ENCODE data around the gene FBXL7.
"Not testable (repeated sequence)": the region's sequence is repeated elsewhere in the genome, so short reads cannot be mapped to it uniquely, and the experiment has no call there.

The FBXL7 gene

DNA sequence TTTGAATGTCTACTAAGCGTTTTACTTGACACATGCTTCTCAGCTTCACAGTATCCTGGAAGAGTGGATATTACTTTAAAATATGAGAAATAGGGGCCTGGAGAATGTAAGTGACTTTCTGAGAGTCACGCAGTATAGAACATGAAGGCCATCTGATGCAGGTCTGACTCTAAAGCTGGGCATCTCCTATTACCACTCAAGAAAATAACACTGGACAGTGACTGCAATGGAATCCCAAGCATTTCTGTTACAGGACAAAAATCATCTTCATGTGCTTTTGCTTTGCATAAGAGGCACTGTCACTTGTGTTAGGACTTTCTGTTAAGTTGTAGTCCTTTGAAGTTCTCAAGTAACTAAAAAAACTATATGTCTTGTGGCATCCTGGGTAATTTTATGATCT lies 335.5 kb downstream of the FBXL7 start:
- DNase-seq: no peak

DNA sequence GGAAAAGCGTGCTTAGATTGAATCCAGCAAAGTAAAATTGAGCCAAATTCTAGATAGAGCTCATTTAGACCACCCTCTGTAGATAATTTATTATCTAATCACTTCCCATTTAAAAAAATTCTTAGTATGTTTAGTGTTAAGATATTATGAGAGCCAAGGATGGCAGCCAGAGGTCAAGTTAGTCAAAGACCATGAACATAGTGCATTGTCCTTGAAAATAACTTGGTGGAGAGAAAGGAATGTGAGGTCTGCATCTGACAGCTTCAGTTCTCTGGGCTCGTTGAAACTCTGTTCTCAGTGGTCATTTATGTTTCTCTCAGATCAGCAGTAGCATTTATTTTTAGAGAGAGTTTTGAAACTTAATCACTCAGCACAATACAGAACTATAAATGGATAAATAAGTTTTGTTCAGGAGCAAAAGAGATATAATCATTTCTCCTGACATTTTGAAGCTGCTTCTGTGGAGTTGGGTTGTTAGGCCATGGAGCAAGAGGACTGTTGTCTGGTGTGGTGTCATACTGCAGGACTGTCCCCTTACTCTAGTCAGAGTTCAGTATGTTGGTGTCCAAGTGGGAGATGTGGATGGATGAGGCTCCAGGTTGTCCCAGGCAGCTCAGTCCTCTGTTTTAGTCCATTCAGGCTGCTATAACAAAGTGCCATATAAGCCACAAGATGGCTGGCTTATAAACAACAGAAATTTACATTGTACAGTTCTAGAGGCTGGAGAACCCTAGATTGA lies 337.7 kb downstream of the FBXL7 start:
- no peak for DNase-seq

GRCh38 chr5:15844253-15844652 lies 344.3 kb downstream of the FBXL7 start:
- DNase-seq: no peak

DNA sequence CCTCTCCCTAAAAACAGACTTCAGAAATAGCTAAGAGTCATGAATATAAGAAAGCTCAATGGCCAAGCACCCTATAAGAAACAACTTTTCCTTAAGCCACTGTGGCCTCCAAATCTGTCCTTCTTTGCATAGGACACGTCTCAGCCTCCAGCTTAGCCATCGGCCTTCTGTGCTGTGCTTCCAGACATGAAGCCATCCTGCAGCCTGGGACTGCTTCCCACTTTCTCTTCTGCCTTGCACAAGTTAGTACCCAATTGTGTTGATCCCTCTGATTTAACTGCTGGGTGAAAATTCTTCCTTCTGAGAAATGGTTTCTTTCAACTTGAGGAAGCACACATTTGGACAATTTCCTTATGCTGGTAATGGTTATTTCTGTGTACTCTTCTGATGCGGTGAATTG lies 344.9 kb downstream of the FBXL7 start:
- DNase-seq: no peak

DNA sequence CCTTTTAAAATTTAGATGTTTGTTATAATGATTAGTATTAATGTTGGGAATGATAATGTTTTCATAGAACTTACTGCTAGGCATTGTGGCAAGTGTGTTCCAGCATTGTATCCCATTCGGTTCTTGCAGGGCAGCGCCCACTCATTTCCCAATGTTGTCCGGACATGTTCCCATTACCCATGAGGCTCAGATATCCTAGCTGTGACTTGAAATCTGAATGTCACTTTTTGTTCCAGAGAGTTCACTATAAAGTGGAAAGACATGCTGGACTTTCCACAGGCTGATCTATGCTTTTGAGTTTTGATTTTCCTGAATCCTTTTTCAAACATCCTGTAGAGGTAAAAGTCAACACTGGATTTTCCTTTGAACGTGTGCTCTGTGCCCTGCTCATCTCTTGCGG lies 350.6 kb downstream of the FBXL7 start:
- DNase-seq: no peak

DNA sequence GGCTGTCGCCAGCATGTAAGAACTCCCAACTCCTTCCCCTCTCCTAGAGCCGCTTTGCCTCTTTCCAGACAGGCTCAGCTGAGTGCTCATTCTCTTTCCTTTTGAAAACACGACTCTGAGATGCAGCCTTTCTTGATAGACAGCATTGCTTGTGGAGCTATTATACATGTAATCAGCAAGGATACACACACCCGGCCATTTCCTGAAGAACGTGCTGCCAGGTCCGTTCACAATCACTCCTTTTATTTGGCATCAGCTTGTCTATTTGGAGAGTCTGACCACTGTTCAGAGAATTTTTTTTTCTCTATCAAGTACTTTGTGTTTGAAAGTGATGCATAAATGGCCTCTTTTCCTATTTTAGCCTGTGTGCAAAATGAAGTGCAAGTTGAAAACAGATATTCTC lies 351.0 kb downstream of the FBXL7 start:
- DNase-seq: no peak

DNA sequence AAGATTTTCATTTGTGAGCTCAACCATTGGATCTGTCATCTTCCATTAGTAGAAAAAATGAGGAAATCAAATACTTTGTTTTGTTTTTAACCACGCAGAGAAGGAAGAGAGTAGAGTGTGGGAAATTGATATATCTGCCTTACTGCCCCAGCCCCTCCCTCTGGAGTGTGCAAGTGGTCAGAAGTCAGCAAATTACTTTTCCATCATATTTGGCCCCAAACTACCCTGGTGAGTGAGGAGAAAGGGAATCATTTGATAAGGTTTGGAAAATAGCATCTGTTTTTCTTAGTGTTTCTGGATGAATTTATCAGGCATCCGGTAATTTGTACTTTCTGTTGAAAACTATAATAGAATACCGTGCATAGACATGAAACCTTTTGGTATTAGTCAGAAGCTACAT lies 352.2 kb downstream of the FBXL7 start:
- no peak for DNase-seq

DNA sequence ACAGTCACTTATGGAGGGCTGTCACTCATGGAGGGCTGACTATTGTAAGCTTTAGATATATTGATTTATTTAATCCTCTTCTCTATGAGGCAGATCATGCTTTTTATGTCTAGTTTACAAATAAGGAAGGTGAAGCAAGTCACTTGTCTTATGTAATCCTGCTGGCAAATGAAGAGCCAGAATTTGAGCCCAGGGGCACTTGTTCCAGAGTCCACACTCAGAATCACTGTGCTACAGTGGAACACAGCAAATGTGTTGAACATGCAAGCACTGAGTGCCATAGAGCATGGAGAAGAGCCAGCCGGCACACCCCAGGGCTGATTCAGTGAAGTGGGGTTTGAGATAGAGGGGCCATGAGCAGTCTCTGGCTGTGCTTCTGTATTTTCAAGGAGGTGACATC lies 353.0 kb downstream of the FBXL7 start:
- DNase-seq: no peak

DNA sequence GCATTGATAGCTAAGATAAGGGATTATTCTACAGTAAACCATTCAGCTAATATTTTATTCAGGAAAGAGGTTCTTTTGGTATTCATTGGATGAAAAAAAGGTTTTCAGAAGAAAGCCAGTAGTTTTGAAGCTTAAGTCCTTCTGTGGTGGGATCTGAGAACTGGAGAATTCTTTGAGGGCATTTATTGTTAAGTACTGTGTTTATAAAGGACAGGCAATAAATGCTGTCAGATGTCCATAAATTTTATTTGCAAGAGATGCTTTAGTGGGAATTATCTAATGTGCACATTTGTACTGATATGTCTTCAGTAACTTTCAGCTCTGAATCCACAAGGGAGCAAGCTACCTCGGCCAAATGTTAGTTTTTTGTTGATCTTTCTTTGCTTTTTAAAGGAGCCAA lies 358.3 kb downstream of the FBXL7 start:
- DNase-seq: no peak

DNA sequence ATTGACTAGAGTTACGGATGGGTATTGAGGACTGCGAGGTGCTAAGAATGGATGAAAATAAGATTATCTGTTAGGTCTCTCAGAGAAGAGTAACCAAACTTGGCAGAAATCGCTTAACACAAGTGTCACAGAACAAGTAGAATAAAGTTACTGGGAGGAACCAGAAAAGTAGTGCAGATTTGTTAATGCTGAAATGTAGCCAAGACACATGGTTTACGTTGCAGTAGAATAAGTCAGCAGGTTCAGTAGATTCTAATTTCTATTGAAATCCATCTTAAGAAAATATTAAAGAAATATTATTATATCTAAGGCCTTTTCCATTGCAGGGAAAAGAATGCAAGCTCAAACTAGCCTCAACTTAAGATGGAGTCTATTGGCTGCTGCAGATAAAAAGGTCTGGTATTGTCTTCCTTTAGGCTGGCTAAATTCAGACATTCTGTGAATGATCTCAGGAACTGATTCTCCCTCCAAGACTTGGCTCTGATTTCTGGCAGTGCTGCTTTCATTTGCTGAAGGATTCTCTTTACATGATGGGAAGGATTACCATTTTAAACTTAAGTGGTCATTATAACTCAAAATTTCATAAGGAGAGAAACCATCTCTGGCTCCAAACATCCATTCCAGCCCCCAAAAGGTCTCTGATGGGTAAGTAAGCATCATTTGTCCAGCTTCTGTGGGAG lies 364.7 kb downstream of the FBXL7 start:
- no peak for DNase-seq

GRCh38 chr5:15872259-15872658 lies 372.3 kb downstream of the FBXL7 start:
- not testable (repeated sequence) for DNase-seq

- DNase-seq: no peak
These were observed 377.9 kb downstream of the FBXL7 start for GRCh38 chr5:15877914-15878313.

DNA sequence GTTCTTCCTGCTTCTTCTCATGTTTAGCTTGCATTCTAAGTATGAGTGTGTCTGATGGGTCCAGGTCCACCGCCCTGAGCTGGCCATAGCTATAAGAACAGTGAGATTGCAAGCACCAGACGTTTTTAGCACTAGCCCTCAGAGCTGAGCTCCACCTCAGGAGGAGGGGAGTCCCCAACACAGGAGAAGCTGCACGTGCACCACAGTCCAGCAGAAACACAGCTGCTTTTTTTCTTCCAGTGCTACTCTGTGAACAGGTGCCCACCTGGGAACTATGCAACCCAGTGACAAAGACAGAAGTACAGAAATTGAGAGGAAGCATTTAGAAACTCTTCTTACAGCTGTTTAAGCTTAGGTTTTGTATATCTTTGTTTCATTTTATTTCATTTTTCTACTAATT lies 380.2 kb downstream of the FBXL7 start:
- DNase-seq: no peak

DNA sequence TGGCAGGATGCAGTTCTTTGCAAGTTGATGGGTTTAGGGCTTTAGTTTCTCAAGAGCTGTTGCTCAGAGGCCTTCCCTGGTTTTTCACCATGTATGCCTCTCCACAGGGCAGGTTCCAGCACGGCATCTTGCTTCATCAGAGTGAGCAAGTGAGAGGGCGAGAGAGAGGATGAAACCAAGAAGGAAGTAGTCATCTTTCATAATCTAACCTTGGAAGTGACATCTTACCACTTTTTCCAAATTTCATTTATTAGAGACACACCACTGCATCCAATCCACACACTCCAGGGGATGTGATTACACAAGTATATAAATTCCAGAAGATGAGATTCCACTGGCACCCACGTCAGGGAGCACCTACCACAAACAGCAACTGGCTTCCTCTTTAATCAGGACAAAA lies 385.2 kb downstream of the FBXL7 start:
- DNase-seq: no peak

DNA sequence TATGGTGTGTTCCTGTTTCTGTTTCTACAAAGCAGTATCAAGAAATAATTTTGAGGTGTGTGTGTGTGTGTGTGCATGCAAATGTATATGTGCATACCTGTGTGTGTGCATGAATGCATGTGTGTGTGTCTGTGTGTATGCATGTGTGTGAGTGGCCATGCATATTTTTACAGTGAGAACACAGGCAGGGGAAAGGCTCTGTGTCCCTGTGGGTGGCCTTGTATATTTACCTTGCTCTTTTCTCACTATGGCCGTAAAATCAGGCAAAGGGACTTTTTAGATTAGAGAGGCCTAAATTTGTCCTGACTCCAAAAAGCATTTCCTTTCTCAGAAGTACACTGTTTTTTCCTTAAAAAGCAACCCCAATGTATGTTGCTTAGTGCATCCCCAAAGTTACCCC lies 386.2 kb downstream of the FBXL7 start:
- DNase-seq: no peak

GRCh38 chr5:15887093-15887492 lies 387.1 kb downstream of the FBXL7 start:
- DNase-seq: no peak

- DNase-seq: no peak
These were observed 389.0 kb downstream of the FBXL7 start for GRCh38 chr5:15889001-15889400.

DNA sequence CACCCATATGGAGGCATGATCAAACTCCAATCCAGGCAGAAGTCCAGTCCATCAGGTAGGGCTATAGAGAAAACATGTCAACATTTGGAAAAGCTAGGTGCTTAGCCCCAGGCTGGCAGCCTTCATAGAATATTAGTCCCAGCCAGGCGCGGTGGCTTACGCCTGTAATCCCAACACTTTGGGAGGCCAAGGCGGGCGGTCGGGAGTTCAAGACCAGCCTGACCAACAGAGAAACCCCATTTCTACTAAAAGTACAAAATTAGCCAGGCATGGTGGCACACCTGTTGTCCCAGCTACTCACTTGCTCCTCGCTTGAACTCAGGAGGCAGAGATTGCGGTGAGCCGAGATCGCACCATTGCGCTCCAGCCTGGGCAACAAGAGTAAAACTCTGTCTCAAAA lies 393.9 kb downstream of the FBXL7 start:
- DNase-seq: no peak

DNA sequence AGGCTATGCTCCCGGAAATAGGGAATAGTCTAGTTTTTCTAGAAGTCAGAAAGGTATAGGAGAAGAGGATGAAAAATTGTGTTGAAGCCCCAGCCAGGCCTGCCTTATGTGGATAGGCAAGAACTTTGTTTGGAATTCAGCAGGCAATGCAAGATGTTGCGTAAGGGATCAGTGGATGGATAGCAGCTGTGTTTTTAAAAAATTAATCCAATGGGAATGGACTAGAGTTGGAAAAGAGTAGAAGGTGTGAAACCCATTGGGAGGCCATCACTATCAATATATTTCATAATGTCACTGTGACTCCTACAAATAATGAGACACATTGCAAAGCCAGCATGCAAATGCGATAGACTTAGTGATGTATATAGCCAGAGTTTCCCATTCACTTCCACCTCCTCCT lies 397.7 kb downstream of the FBXL7 start:
- no peak for DNase-seq

GRCh38 chr5:15898641-15899040 lies 398.7 kb downstream of the FBXL7 start:
- DNase-seq: no peak

GRCh38 chr5:15899481-15899880 lies 399.5 kb downstream of the FBXL7 start:
- no peak for DNase-seq

DNA sequence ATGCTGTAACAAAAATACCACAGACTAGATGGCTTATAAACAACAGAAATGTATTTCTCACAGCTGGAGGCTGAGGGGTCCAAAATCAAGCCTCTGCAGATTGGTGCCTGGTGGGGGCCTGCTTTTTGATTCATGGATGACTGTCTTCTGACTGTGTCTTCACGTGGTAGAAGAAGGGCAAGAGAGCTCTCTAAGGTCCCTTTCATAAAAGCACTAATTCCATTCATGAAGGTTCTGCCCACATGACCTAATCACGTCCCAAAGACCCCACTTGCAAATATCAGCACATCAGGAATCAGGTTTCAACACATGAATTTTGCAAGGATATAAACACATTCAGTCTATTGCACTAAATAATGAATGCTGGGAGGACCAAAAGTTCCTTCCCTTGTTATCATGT lies 401.2 kb downstream of the FBXL7 start:
- no peak for DNase-seq

DNA sequence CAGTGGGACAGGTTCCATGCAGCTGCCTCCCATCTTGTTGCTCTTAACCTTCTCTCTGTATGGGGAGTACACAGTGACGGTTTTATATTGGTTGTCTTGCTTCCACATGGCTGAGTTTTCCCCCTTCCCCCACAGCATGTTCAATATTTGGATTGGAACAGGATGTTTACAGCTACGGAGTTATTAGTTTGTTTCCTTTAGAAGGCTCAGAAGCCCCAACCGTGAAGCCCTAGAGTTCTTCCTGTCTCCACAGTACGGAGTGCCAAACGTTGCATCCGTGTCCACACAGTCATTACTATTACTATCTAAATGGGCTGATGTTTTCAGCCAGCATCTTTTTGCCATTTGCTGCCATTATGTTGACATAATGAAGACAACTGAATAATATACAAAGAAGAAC lies 402.1 kb downstream of the FBXL7 start:
- no peak for DNase-seq

- no peak for DNase-seq
These were observed 405.2 kb downstream of the FBXL7 start for GRCh38 chr5:15904899-15905830.

All from hematopoietic multipotent progenitor cell treated with erythropoietin and hydrocortisone succinate and interleukin-3 and kit ligand, for 8 days (in vitro differentiated cells).